Loucy (cell line): ENCODE data around the gene HSD17B14.

Experiments
- CTCF ChIP-seq: fragments of 200-600 bp; sonication (generic); conservative IDR thresholded peaks from 2 replicates; pipeline ENCODE4 v1.5.1; 2014; ENCODE audit warnings: mild to moderate bottlenecking, antibody characterized with exemption, low read length
- EZH2phosphoT487 ChIP-seq: fragments of 200-600 bp; IDR thresholded peaks from 2 replicates; pipeline ENCODE4 v1.6.1; 2018; ENCODE audit warnings: antibody characterized with exemption, mild to moderate bottlenecking, moderate library complexity, borderline replicate concordance

GRCh38 chr19:48822514-48822913 is 13.8 kb downstream of the HSD17B14 start:
- no peak for TF ChIP-seq CTCF
- TF ChIP-seq EZH2phosphoT487: no peak
